GM18526 (cell line): Measurements from ENCODE around the gene RHBDD1.

ENCODE experiments used
- POLR2A ChIP-seq: IDR thresholded peaks from 3 replicates; pipeline ENCODE4 v1.6.1; 2011; ENCODE audit not compliant: insufficient read length; ENCODE audit errors: extremely low read depth

RHBDD1 gene

GRCh38 chr2:226835796-226836547, at the start of gene RHBDD1:
Gene RHBDD1 (plus strand): TSS chr2:226836054. CDS start chr2:226864694, 28,640 bp downstream.
- TF ChIP-seq POLR2A = peak; percentile 88

- TF ChIP-seq POLR2A = no peak
Observed at GRCh38 chr2:226788064-226788463, 47.8 kb upstream of the RHBDD1 start.

GRCh38 chr2:226788881-226789490, 46.9 kb upstream of the RHBDD1 start:
- no peak for TF ChIP-seq POLR2A

- no peak for TF ChIP-seq POLR2A
Observed at GRCh38 chr2:226790011-226790410, 45.8 kb upstream of the RHBDD1 start.

- TF ChIP-seq POLR2A = no peak
Observed at GRCh38 chr2:226790431-226790830, 45.4 kb upstream of the RHBDD1 start.

GRCh38 chr2:226791056-226791486, 44.8 kb upstream of the RHBDD1 start:
- TF ChIP-seq POLR2A = no peak

- peak; percentile 72 for TF ChIP-seq POLR2A
Observed at GRCh38 chr2:226791487-226792081, 44.3 kb upstream of the RHBDD1 start.

GRCh38 chr2:226792155-226792881, 43.5 kb upstream of the RHBDD1 start:
- TF ChIP-seq POLR2A = no peak

GRCh38 chr2:226793646-226794045, 42.2 kb upstream of the RHBDD1 start:
- no peak for TF ChIP-seq POLR2A

GRCh38 chr2:226794196-226794661, 41.6 kb upstream of the RHBDD1 start:
- TF ChIP-seq POLR2A = no peak

- TF ChIP-seq POLR2A = no peak
Observed at GRCh38 chr2:226794751-226795171, 41.1 kb upstream of the RHBDD1 start.

GRCh38 chr2:226795281-226796011, 40.4 kb upstream of the RHBDD1 start:
- TF ChIP-seq POLR2A = no peak

GRCh38 chr2:226796012-226796839, 39.6 kb upstream of the RHBDD1 start:
- no peak for TF ChIP-seq POLR2A

- no peak for TF ChIP-seq POLR2A
Observed at GRCh38 chr2:226796840-226797288, 39.0 kb upstream of the RHBDD1 start.
